CD4-positive, alpha-beta T cell (primary cell): ENCODE data around the gene C10orf95. TPM values are rescaled to one million over a fixed set of nuclear protein-coding genes. Genes with fewer than 3 reads are reported as not detected.

Source experiments
- ATAC-seq: fragments of 200-7000 bp; cut with Tn5 transposase; one replicate; pipeline ENCODE4 v1.10.0; 2022; ENCODE audit warnings: mild to moderate bottlenecking; ENCODE audit not compliant: poor library complexity
- CTCF ChIA-PET: fragments of 350-600 bp; sonication (Branson Sonifier 250); formaldehyde crosslinking; loops from one replicate; lab custom pipeline; 2021; ENCODE audit warnings: antibody characterized with exemption, inconsistent platforms; lab: Charles Lee
- POLR2A ChIA-PET: fragments of 350-600 bp; sonication (Branson Sonifier 250); formaldehyde crosslinking; loops from one replicate; lab custom pipeline; 2021; ENCODE audit warnings: antibody characterized with exemption, inconsistent platforms; lab: Charles Lee
- DNase-seq, 14 experiments: peaks; one replicate each; pipeline ENCODE4 v3.0.0-alpha.2; 2013 to 2020; ENCODE audit warnings: mixed read lengths in 2 of 14
- H3K27ac ChIP-seq, 2 donors: one replicate each; pipeline versions ENCODE4 v1.5.1 to v1.7.0; 2013; ENCODE audit warnings: low read length in 2 of 2, low read depth in 1 of 2, mild to moderate bottlenecking in 1 of 2
- H3K27me3 ChIP-seq, 2 experiments: 1 replicate in 1 of 2; 2 replicates in 1 of 2; pipeline versions ENCODE4 v1.6.1 to v1.7.0; 2013; ENCODE audit warnings: low read length in 2 of 2, control low read depth in 1 of 2, mild to moderate bottlenecking in 1 of 2, moderate library complexity in 1 of 2; ENCODE audit not compliant: insufficient read depth in 2 of 2, control insufficient read depth in 1 of 2
- H3K36me3 ChIP-seq: one replicate; pipeline ENCODE4 v1.6.1; 2013; ENCODE audit warnings: low read length, control low read depth; ENCODE audit not compliant: insufficient read depth
- H3K4me1 ChIP-seq: one replicate; pipeline ENCODE4 v1.6.1; 2013; ENCODE audit warnings: low read length, control low read depth; ENCODE audit not compliant: insufficient read depth
- H3K4me3 ChIP-seq: one replicate; pipeline ENCODE4 v1.5.1; 2013; ENCODE audit warnings: mild to moderate bottlenecking, low read length, moderate library complexity
- H3K9me3 ChIP-seq, 2 experiments: 1 replicate in 1 of 2; 2 replicates in 1 of 2; pipeline versions ENCODE4 v1.6.1 to v1.7.0; 2013; ENCODE audit warnings: low read length in 2 of 2, mild to moderate bottlenecking in 2 of 2, control low read depth in 1 of 2, moderate library complexity in 1 of 2; ENCODE audit not compliant: control insufficient read depth in 1 of 2, insufficient read depth in 1 of 2
- H3K27ac Mint-ChIP-seq: one replicate; pipeline ENCODE4 v1.8.0; 2020; ENCODE audit warnings: mixed read lengths
- H3K27me3 Mint-ChIP-seq: one replicate; pipeline ENCODE4 v1.8.0; 2021; ENCODE audit warnings: mixed read lengths
- H3K36me3 Mint-ChIP-seq: one replicate; pipeline ENCODE4 v1.8.0; 2021; ENCODE audit warnings: low read depth, mixed read lengths
- H3K4me1 Mint-ChIP-seq: one replicate; pipeline ENCODE4 v1.8.0; 2021; ENCODE audit warnings: low read depth, mixed read lengths
- H3K4me3 Mint-ChIP-seq: one replicate; pipeline ENCODE4 v1.8.0; 2020; ENCODE audit warnings: mild to moderate bottlenecking, mixed read lengths
- H3K9me3 Mint-ChIP-seq: one replicate; pipeline ENCODE4 v1.8.0; 2020; ENCODE audit warnings: mixed read lengths
- CTCF ChIP-seq: fragments of 200-600 bp; IDR thresholded peaks from one replicate; pipeline ENCODE4 v1.8.0; 2022; ENCODE audit warnings: antibody characterized with exemption, mild to moderate bottlenecking
- intact Hi-C, 2 experiments: fragments of 100-400 bp; cut with DNase I in 1 of 2; cut with micrococcal nuclease in 1 of 2; formaldehyde crosslinking; loops; one replicate each; pipeline versions ENCODE4 v1.15.1 to v1.9.0; 2023 to 2025; cut with DNase I, micrococcal nuclease
- total RNA-seq, 174 experiments: library from RNA in 2 of 174; stranded (reverse) in 2 of 174; gene quantifications; one replicate each; pipeline ENCODE4 v1.2.3 and lab custom pipeline; 2021 to 2026

The C10orf95 gene
- total RNA-seq, 2 experiments from 2014 or later: 0.16 to 0.28 TPM

GRCh38 chr10:102411341-102412255 is 39.7 kb downstream of the C10orf95 start:
- Mint-ChIP-seq H3K36me3 (peaks cover 7% of the 10 kb centered on the region), H3K27ac (peak overlapping the region; percentile 80), H3K9me3 (no peaks in the 10 kb centered on the region), H3K4me3 (peak overlapping the region; percentile 85), H3K4me1 (peaks cover 47% of the 10 kb centered on the region), H3K27me3 (peaks cover 51% of the 10 kb centered on the region)
- H3K4me1 ChIP-seq: peaks cover 53% of the 10 kb centered on the region
- peaks cover 0 to 19% of the 10 kb centered on the region in 2 experiments for H3K9me3 ChIP-seq
- no peak overlapping the region for H3K27ac ChIP-seq
- ChIA-PET CTCF (interaction anchor here (1.2 to 2.7 kb wide), 4 partner anchors 11 to 68 kb away, joined by 4 to 13 read pairs (median 6); no protein-coding TSS in a partner anchor), POLR2A (interaction anchor here (1.0 to 3.0 kb wide), 6 partner anchors 10 to 39 kb away, joined by 3 to 48 read pairs (median 4); partner anchors contain the start of genes CUEDC2 and FBXL15)
- intact Hi-C loops: no loop called here
- no peak for TF ChIP-seq CTCF
- H3K4me3 ChIP-seq: no peak overlapping the region
- no peaks in the 10 kb centered on the region for H3K36me3 ChIP-seq
- DNase-seq (peak in 1 of 14 experiments; percentile 31), ATAC-seq (no peak)
- H3K27me3 ChIP-seq: peaks cover 11 to 28% of the 10 kb centered on the region in 2 experiments

- peaks cover 54% of the 10 kb centered on the region for H3K4me1 Mint-ChIP-seq
- intact Hi-C loops: loop anchor here in 1 of 2 experiments (1.0 kb wide), 1 partner anchor 11 kb away; no protein-coding TSS in a partner anchor
- Histone ChIP-seq H3K36me3 (no peaks in the 10 kb centered on the region), H3K4me3 (peak overlapping the region; percentile 54), H3K27ac (no peak overlapping the region), H3K9me3 (peaks cover 0 to 15% of the 10 kb centered on the region in 2 experiments), H3K27me3 (peaks cover 8 to 19% of the 10 kb centered on the region in 2 experiments), H3K4me1 (peaks cover 53% of the 10 kb centered on the region)
- peak overlapping the region; percentile 87 for H3K4me3 Mint-ChIP-seq
- H3K27ac Mint-ChIP-seq: peak overlapping the region; percentile 80
- H3K9me3 Mint-ChIP-seq: no peaks in the 10 kb centered on the region
- ATAC-seq: peak; percentile 41
- H3K36me3 Mint-ChIP-seq: peaks cover 15% of the 10 kb centered on the region
- no peak for TF ChIP-seq CTCF
- CTCF ChIA-PET: interaction anchor here (1.1 to 2.7 kb wide), 4 partner anchors 10 to 179 kb away, joined by 3 to 13 read pairs (median 6); no protein-coding TSS in a partner anchor
- POLR2A ChIA-PET: interaction anchor here (1.0 to 3.0 kb wide), 8 partner anchors 10 to 234 kb away, joined by 3 to 48 read pairs (median 6); partner anchors contain the start of genes FBXL15 and NFKB2
- peaks cover 45% of the 10 kb centered on the region for H3K27me3 Mint-ChIP-seq
- peak in 11 of 14 experiments; percentile 33 to 82 (median 63) for DNase-seq
Observed at GRCh38 chr10:102410429-102411073, 40.8 kb downstream of the C10orf95 start.
